HepG2 (cell line): ENCODE measurements around the gene MCOLN1. TPM values are rescaled to one million over a fixed set of nuclear protein-coding genes. Genes with fewer than 3 reads are reported as not detected.

Source experiments
- DNMT3B ChIP-seq: conservative IDR thresholded peaks from 2 replicates; pipeline ENCODE4 v1.6.1; 2016; ENCODE audit warnings: missing biosample characterization, control low read depth
- FOXC1 ChIP-seq: sonication (generic); formaldehyde crosslinking; IDR thresholded peaks from 2 replicates; pipeline ENCODE4 v1.8.0; 2022; ENCODE audit warnings: mild to moderate bottlenecking, missing genetic modification reagents, borderline replicate concordance
- HOXA3 ChIP-seq: sonication (generic); formaldehyde crosslinking; IDR thresholded peaks from 2 replicates; pipeline ENCODE4 v1.5.0; 2020; ENCODE audit warnings: missing genetic modification reagents
- NR2F2 ChIP-seq: IDR thresholded peaks from 2 replicates; pipeline ENCODE4 v1.6.1; 2012; ENCODE audit warnings: low read depth, inconsistent platforms, borderline replicate concordance
- PAF1 ChIP-seq: IDR thresholded peaks from 2 replicates; pipeline ENCODE4 v1.6.1; 2016; ENCODE audit warnings: missing genetic modification reagents, missing compliant biosample characterization
- PCBP2 ChIP-seq: fragments of 200-400 bp; formaldehyde crosslinking; optimal IDR thresholded peaks from 2 replicates; pipeline ENCODE3; 2018; ENCODE audit warnings: low read length, low read depth; ENCODE audit not compliant: poor library complexity, severe bottlenecking
- PHF20 ChIP-seq: sonication (generic); formaldehyde crosslinking; IDR thresholded peaks from 2 replicates; pipeline ENCODE4 v1.5.0; 2020; ENCODE audit warnings: mild to moderate bottlenecking, missing genetic modification reagents
- PRDM15 ChIP-seq: sonication (generic); formaldehyde crosslinking; IDR thresholded peaks from 2 replicates; pipeline ENCODE4 v1.4.0; 2020; ENCODE audit warnings: missing genetic modification reagents
- REL ChIP-seq: sonication (generic); formaldehyde crosslinking; conservative IDR thresholded peaks from 2 replicates; pipeline ENCODE4 v1.8.0; 2022; ENCODE audit warnings: mild to moderate bottlenecking, missing genetic modification reagents, moderate library complexity
- RXRA ChIP-seq: sonication (generic); formaldehyde crosslinking; IDR thresholded peaks from 2 replicates; pipeline ENCODE4 v1.5.1; 2020; ENCODE audit warnings: missing genetic modification reagents
- SKIL ChIP-seq: sonication (generic); formaldehyde crosslinking; IDR thresholded peaks from 2 replicates; pipeline ENCODE4 v1.8.0; 2022; ENCODE audit warnings: missing genetic modification reagents, mild to moderate bottlenecking, moderate library complexity, borderline replicate concordance
- TBX2 ChIP-seq: sonication (generic); formaldehyde crosslinking; IDR thresholded peaks from 2 replicates; pipeline ENCODE4 v1.5.0; 2020; ENCODE audit warnings: missing genetic modification reagents, mild to moderate bottlenecking, borderline replicate concordance
- ZIK1 ChIP-seq: sonication (generic); formaldehyde crosslinking; IDR thresholded peaks from 2 replicates; pipeline ENCODE4 v1.5.0; 2020; ENCODE audit warnings: mild to moderate bottlenecking, low read depth, missing genetic modification reagents, borderline replicate concordance
- ZKSCAN8 ChIP-seq: IDR thresholded peaks from 2 replicates; pipeline ENCODE4 v1.6.1; 2016; ENCODE audit warnings: borderline replicate concordance, missing genetic modification reagents, missing compliant biosample characterization
- ZNF17 ChIP-seq: sonication (generic); formaldehyde crosslinking; IDR thresholded peaks from 2 replicates; pipeline ENCODE4 v1.5.0; 2020; ENCODE audit warnings: mild to moderate bottlenecking, missing genetic modification reagents
- ZNF253 ChIP-seq: sonication (generic); formaldehyde crosslinking; IDR thresholded peaks from 2 replicates; pipeline ENCODE4 v1.8.0; 2022; ENCODE audit warnings: mild to moderate bottlenecking, missing genetic modification reagents, borderline replicate concordance
- ZNF329 ChIP-seq: sonication (generic); formaldehyde crosslinking; IDR thresholded peaks from 2 replicates; pipeline ENCODE4 v1.9.0; 2021; ENCODE audit warnings: low read depth, mild to moderate bottlenecking, missing genetic modification reagents
- ZNF570 ChIP-seq: sonication (generic); formaldehyde crosslinking; IDR thresholded peaks from 2 replicates; pipeline ENCODE4 v1.4.0; 2020; ENCODE audit warnings: mild to moderate bottlenecking, missing genetic modification reagents, borderline replicate concordance
- polyA plus RNA-seq, 8 experiments: library from polyadenylated mRNA; depleted of rRNA in 3 of 8; stranded (reverse) in 7 of 8; unstranded in 1 of 8; fragments of >200 nt; fragmentation: Illumina TruSeq in 4 of 8; extraction: Trizol in 4 of 8; gene quantifications; 2 replicates each; pipeline versions ENCODE4 v1.2.1 to v1.2.3, GENCODE V29; 2011 to 2016; ENCODE audit warnings: low read depth in 4 of 8, missing spikeins in 1 of 8, mixed read lengths in 1 of 8; ENCODE audit not compliant: insufficient read depth in 1 of 8
- total RNA-seq, 5 experiments: library from RNA; depleted of rRNA; stranded (reverse); fragments of >200 nt; fragmentation: Illumina TruSeq; extraction: Trizol; gene quantifications; 2 replicates each; pipeline ENCODE4 v1.2.3, GENCODE V29; 2016; ENCODE audit warnings: low read depth in 1 of 5
- TF ChIP-seq, protein P1 (sequence below), 2 experiments: IDR thresholded peaks; 2 replicates each; pipeline ENCODE4 v1.6.1; 2011 to 2012; ENCODE audit warnings: low read length in 2 of 2, borderline replicate concordance in 1 of 2, low read depth in 1 of 2, mild to moderate bottlenecking in 1 of 2, moderate library complexity in 1 of 2
- TF ChIP-seq, protein P2 (sequence below): IDR thresholded peaks from 2 replicates; pipeline ENCODE4 v1.6.1; 2016; ENCODE audit warnings: low read depth, borderline replicate concordance

Gene MCOLN1
- total and polyA plus RNA-seq, 2 of the 13 experiments (the other 11 are each of a cell fraction or from before 2014, with no cell fraction given) = 3.4 to 15.7 TPM

- no peak for TF ChIP-seq PAF1 (CRISPR knock-in tag)
- TF ChIP-seq TBX2 (CRISPR knock-in tag) = 0 out of 2 replicates have a peak, but pooled peaks have one; percentile 38
- no peak for TF ChIP-seq NR2F2
- TF ChIP-seq ZNF17 (CRISPR knock-in tag) = no peak
- 0 out of 2 replicates have a peak, but pooled peaks have one; percentile 19 for TF ChIP-seq ZNF329 (CRISPR knock-in tag)
- no peak for TF ChIP-seq FOXC1 (CRISPR knock-in tag)
- TF ChIP-seq RXRA (CRISPR knock-in tag) = no peak; the same call in 1 of the 2 replicates
- TF ChIP-seq HOXA3 (CRISPR knock-in tag) = peak; percentile 57; the same call in 1 of the 2 replicates
- no peak for TF ChIP-seq DNMT3B (CRISPR knock-in tag)
- no peak for TF ChIP-seq ZNF570
- TF ChIP-seq REL = no peak
- no peak for TF ChIP-seq PRDM15
- no peak for TF ChIP-seq ZIK1 (CRISPR knock-in tag)
- no peak for TF ChIP-seq SKIL (CRISPR knock-in tag)
- TF ChIP-seq, protein P1, sequence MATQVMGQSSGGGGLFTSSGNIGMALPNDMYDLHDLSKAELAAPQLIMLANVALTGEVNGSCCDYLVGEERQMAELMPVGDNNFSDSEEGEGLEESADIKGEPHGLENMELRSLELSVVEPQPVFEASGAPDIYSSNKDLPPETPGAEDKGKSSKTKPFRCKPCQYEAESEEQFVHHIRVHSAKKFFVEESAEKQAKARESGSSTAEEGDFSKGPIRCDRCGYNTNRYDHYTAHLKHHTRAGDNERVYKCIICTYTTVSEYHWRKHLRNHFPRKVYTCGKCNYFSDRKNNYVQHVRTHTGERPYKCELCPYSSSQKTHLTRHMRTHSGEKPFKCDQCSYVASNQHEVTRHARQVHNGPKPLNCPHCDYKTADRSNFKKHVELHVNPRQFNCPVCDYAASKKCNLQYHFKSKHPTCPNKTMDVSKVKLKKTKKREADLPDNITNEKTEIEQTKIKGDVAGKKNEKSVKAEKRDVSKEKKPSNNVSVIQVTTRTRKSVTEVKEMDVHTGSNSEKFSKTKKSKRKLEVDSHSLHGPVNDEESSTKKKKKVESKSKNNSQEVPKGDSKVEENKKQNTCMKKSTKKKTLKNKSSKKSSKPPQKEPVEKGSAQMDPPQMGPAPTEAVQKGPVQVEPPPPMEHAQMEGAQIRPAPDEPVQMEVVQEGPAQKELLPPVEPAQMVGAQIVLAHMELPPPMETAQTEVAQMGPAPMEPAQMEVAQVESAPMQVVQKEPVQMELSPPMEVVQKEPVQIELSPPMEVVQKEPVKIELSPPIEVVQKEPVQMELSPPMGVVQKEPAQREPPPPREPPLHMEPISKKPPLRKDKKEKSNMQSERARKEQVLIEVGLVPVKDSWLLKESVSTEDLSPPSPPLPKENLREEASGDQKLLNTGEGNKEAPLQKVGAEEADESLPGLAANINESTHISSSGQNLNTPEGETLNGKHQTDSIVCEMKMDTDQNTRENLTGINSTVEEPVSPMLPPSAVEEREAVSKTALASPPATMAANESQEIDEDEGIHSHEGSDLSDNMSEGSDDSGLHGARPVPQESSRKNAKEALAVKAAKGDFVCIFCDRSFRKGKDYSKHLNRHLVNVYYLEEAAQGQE (IDR thresholded peaks at IDR 0.05; ENCODE audit: borderline replicate concordance in 1 of 2, low read depth in 1 of 2, low read length in 2 of 2) = peak in 1 of 2 experiments; percentile 29; a peak in 1 of 4 replicates
- peak; percentile 41; the same call in 1 of the 2 replicates for TF ChIP-seq PHF20
- no peak for TF ChIP-seq PCBP2
- no peak for TF ChIP-seq ZNF253
- no peak for TF ChIP-seq ZKSCAN8 (CRISPR knock-in tag)
- TF ChIP-seq, protein P2, sequence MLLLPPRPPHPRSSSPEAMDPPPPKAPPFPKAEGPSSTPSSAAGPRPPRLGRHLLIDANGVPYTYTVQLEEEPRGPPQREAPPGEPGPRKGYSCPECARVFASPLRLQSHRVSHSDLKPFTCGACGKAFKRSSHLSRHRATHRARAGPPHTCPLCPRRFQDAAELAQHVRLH (CRISPR knock-in tag) = 0 out of 2 replicates have a peak, but pooled peaks have one; percentile 23
Measured at GRCh38 chr19:7515645-7516151, 6.7 kb upstream of the MCOLN1 start, which contains the start of gene ZNF358 (continued).
